Liver (tissue), 9 donors: ENCODE data around the gene CNST. TPM values are rescaled to one million over a fixed set of nuclear protein-coding genes. Genes with fewer than 3 reads are reported as not detected.

Source experiments
- DNase-seq: peaks from one replicate; pipeline ENCODE4 v3.0.0-alpha.2; 2017; ENCODE audit warnings: low spot score
- H3K27ac ChIP-seq, 2 donors: one replicate each; pipeline ENCODE4 v1.7.0; 2013; ENCODE audit warnings: inconsistent platforms in 2 of 2, low read length in 2 of 2, control low read depth in 1 of 2, low read depth in 1 of 2, mild to moderate bottlenecking in 1 of 2
- H3K27me3 ChIP-seq, 4 donors: one replicate each; pipeline versions ENCODE4 v1.6.1 to v1.7.0; 2013; ENCODE audit warnings: low read length in 3 of 4, inconsistent platforms in 1 of 4, mild to moderate bottlenecking in 1 of 4, moderate library complexity in 1 of 4; ENCODE audit not compliant: control insufficient read depth in 4 of 4, insufficient read depth in 4 of 4
- H3K36me3 ChIP-seq, 4 donors: one replicate each; pipeline versions ENCODE4 v1.6.1 to v1.7.0; 2013; ENCODE audit warnings: low read length in 3 of 4, mild to moderate bottlenecking in 3 of 4, low read depth in 1 of 4, moderate library complexity in 1 of 4; ENCODE audit not compliant: control insufficient read depth in 4 of 4, insufficient read depth in 3 of 4
- H3K4me1 ChIP-seq, 4 donors: one replicate each; pipeline versions ENCODE4 v1.6.1 to v1.7.0; 2013; ENCODE audit warnings: low read length in 3 of 4, mild to moderate bottlenecking in 3 of 4, moderate library complexity in 1 of 4; ENCODE audit not compliant: control insufficient read depth in 4 of 4, insufficient read depth in 4 of 4
- H3K4me3 ChIP-seq, 3 donors: one replicate each; pipeline versions ENCODE4 v1.6.1 to v1.7.0; 2013; ENCODE audit warnings: low read length in 3 of 3, control low read depth in 1 of 3, low read depth in 1 of 3, mild to moderate bottlenecking in 1 of 3
- H3K9ac ChIP-seq, 2 donors: one replicate each; pipeline ENCODE4 v1.7.0; 2013; ENCODE audit warnings: low read length in 2 of 2, mild to moderate bottlenecking in 2 of 2, moderate library complexity in 2 of 2, control low read depth in 1 of 2, low read depth in 1 of 2
- H3K9me3 ChIP-seq, 4 donors: one replicate each; pipeline versions ENCODE4 v1.6.1 to v1.7.0; 2013; ENCODE audit warnings: low read length in 3 of 4; ENCODE audit not compliant: control insufficient read depth in 4 of 4
- FOXA1 ChIP-seq: IDR thresholded peaks from 2 replicates; pipeline ENCODE4 v1.6.1; 2016; ENCODE audit warnings: antibody characterized with exemption
- FOXA2 ChIP-seq: IDR thresholded peaks from 2 replicates; pipeline ENCODE4 v1.6.1; 2016; ENCODE audit warnings: antibody characterized with exemption
- GABPA ChIP-seq, 2 donors: IDR thresholded peaks in 1 of 2; conservative IDR thresholded peaks in 1 of 2; 2 replicates each; pipeline ENCODE4 v1.6.1; 2016; ENCODE audit warnings: antibody characterized with exemption in 2 of 2, mild to moderate bottlenecking in 1 of 2, moderate library complexity in 1 of 2
- HNF4G ChIP-seq: IDR thresholded peaks from 2 replicates; pipeline ENCODE4 v1.6.1; 2016; ENCODE audit warnings: antibody characterized with exemption
- JUND ChIP-seq, 2 donors: IDR thresholded peaks; 2 replicates each; pipeline ENCODE4 v1.6.1; 2016; ENCODE audit warnings: antibody characterized with exemption in 2 of 2
- NR2F2 ChIP-seq: IDR thresholded peaks from 2 replicates; pipeline ENCODE4 v1.6.1; 2016; ENCODE audit warnings: antibody characterized with exemption
- RAD21 ChIP-seq, 2 donors: IDR thresholded peaks; 2 replicates each; pipeline ENCODE4 v1.6.1; 2016; ENCODE audit warnings: antibody characterized with exemption in 2 of 2, mild to moderate bottlenecking in 2 of 2
- RXRA ChIP-seq, 2 donors: IDR thresholded peaks; 2 replicates each; pipeline ENCODE4 v1.6.1; 2017 to 2018; ENCODE audit warnings: antibody characterized with exemption in 2 of 2, mild to moderate bottlenecking in 1 of 2
- SP1 ChIP-seq: IDR thresholded peaks from 2 replicates; pipeline ENCODE4 v1.6.1; 2018; ENCODE audit warnings: antibody characterized with exemption, mild to moderate bottlenecking
- TAF1 ChIP-seq: conservative IDR thresholded peaks from 2 replicates; pipeline ENCODE4 v1.6.1; 2016; ENCODE audit warnings: antibody characterized with exemption, mild to moderate bottlenecking
- YY1 ChIP-seq: IDR thresholded peaks from 2 replicates; pipeline ENCODE4 v1.6.1; 2016; ENCODE audit warnings: antibody characterized with exemption, mild to moderate bottlenecking
- WGBS: extraction: QIAGEN DNeasy Blood & Tissue Kit; methylation state at CpG from one replicate; pipeline ENCODE4 v1.1.7; 2013; 5-methylcytosine and 5-hydroxymethylcytosine counted together
- polyA plus RNA-seq, 2 donors: library from polyadenylated mRNA; stranded (reverse) in 1 of 2; unstranded in 1 of 2; fragments of 200-250 nt in 1 of 2; fragments of >200 nt in 1 of 2; fragmentation: Nextera tagmentation in 1 of 2; extraction: Ambion mirVana in 1 of 2; gene quantifications; one replicate each; pipeline versions ENCODE4 v1.2.1 to v1.2.3, GENCODE V29; 2013 to 2015
- total RNA-seq, 2 donors: library from RNA; depleted of rRNA; stranded (reverse); fragments of >200 nt; gene quantifications; one replicate each; pipeline ENCODE4 v1.2.3, GENCODE V29; 2014
- TF ChIP-seq, protein P1 (sequence below): IDR thresholded peaks from 2 replicates; pipeline ENCODE4 v1.6.1; 2016; ENCODE audit warnings: antibody characterized with exemption
- TF ChIP-seq, protein P2 (sequence below): IDR thresholded peaks from 2 replicates; pipeline ENCODE4 v1.6.1; 2016; ENCODE audit warnings: antibody characterized with exemption
- TF ChIP-seq, protein P3 (sequence below): fragments of 150-350 bp; IDR thresholded peaks from 2 replicates; pipeline ENCODE4 v1.5.1; 2017; ENCODE audit warnings: improper control_type of control experiment, low read depth, low read length; ENCODE audit not compliant: missing input control
- TF ChIP-seq, protein P4 (sequence below): IDR thresholded peaks from 2 replicates; pipeline ENCODE4 v1.6.1; 2016; ENCODE audit warnings: antibody characterized with exemption
- TF ChIP-seq, protein P5 (sequence below): IDR thresholded peaks from 2 replicates; pipeline ENCODE4 v1.6.1; 2016; ENCODE audit warnings: antibody characterized with exemption, mild to moderate bottlenecking
- donor health status: healthy.
- donor health status: healthy.
- donor health status: healthy.
- donor health status: healthy.
- donor health status: healthy.

Gene CNST
- total and polyA plus RNA-seq, 4 donors, result 6.1 to 36.3 (median 12.1) TPM

DNA sequence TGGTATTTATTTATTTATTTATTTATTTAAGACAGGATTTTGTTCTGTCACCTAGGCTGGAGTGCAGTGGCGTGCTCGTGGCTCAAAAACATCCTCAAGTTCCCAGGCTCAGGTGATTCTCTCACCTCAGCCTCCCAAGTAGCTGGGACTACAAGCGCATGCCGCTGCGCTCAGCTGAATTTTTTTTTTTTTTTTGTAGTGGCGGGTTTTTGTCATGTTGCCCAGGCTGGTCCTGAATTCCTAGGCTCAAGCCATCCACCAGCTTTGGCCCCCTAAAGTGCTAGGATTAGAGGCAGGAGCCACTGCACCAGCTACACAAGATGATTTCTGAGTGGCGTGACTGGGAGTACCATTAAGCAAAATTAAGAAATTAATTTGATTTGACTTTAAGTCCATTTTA, 31.7 kb downstream of the CNST start:
- WGBS, result 98% methylated on average over 7 of the region's 7 CpGs
- H3K9me3 ChIP-seq, result no peaks in the 10 kb centered on the region
- no peak overlapping the region for H3K9ac ChIP-seq
- H3K27me3 ChIP-seq, result no peaks in the 10 kb centered on the region
- no peak for DNase-seq
- no peak overlapping the region for H3K27ac ChIP-seq
- H3K36me3 ChIP-seq, result peaks cover 1 to 16% (median 10%) of the 10 kb centered on the region in 4 donors
- H3K4me3 ChIP-seq, result no peak overlapping the region
- H3K4me1 ChIP-seq, result peaks cover 0 to 1% (median 0%) of the 10 kb centered on the region in 4 donors
- TF ChIP-seq NR2F2 (no peak), SP1 (no peak), TAF1 (no peak), FOXA2 (no peak), FOXA1 (no peak), HNF4G (no peak)
- TF ChIP-seq, protein P1, sequence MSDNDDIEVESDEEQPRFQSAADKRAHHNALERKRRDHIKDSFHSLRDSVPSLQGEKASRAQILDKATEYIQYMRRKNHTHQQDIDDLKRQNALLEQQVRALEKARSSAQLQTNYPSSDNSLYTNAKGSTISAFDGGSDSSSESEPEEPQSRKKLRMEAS, result no peak
- TF ChIP-seq, protein P2, sequence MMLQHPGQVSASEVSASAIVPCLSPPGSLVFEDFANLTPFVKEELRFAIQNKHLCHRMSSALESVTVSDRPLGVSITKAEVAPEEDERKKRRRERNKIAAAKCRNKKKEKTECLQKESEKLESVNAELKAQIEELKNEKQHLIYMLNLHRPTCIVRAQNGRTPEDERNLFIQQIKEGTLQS, result no peak
- TF ChIP-seq, protein P3, sequence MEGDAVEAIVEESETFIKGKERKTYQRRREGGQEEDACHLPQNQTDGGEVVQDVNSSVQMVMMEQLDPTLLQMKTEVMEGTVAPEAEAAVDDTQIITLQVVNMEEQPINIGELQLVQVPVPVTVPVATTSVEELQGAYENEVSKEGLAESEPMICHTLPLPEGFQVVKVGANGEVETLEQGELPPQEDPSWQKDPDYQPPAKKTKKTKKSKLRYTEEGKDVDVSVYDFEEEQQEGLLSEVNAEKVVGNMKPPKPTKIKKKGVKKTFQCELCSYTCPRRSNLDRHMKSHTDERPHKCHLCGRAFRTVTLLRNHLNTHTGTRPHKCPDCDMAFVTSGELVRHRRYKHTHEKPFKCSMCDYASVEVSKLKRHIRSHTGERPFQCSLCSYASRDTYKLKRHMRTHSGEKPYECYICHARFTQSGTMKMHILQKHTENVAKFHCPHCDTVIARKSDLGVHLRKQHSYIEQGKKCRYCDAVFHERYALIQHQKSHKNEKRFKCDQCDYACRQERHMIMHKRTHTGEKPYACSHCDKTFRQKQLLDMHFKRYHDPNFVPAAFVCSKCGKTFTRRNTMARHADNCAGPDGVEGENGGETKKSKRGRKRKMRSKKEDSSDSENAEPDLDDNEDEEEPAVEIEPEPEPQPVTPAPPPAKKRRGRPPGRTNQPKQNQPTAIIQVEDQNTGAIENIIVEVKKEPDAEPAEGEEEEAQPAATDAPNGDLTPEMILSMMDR, result no peak
- TF ChIP-seq, protein P4, sequence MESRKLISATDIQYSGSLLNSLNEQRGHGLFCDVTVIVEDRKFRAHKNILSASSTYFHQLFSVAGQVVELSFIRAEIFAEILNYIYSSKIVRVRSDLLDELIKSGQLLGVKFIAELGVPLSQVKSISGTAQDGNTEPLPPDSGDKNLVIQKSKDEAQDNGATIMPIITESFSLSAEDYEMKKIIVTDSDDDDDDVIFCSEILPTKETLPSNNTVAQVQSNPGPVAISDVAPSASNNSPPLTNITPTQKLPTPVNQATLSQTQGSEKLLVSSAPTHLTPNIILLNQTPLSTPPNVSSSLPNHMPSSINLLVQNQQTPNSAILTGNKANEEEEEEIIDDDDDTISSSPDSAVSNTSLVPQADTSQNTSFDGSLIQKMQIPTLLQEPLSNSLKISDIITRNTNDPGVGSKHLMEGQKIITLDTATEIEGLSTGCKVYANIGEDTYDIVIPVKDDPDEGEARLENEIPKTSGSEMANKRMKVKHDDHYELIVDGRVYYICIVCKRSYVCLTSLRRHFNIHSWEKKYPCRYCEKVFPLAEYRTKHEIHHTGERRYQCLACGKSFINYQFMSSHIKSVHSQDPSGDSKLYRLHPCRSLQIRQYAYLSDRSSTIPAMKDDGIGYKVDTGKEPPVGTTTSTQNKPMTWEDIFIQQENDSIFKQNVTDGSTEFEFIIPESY, result no peak

DNA sequence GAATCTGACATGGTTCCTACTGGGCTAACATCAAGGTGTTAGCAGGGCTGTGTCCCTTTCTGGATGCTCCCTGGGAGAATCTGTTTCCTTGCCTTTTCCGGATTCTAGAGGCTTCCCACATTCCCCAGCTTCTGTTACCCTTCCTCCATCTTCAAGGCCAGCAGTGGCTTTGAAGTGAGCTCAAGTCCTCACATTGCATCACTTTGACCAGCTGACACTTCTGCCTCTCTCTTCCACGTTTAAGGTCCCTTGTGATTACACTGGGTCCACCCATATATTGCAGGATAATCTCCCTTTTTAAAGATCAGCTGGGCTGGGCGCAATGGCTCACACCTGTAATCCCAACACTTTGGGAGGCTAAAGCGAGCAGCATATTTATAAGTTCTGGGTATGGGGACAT, 33.1 kb downstream of the CNST start:
- Histone ChIP-seq H3K4me1 (peaks cover 0 to 1% (median 0%) of the 10 kb centered on the region in 4 donors), H3K4me3 (no peak overlapping the region), H3K27ac (no peak overlapping the region), H3K27me3 (no peaks in the 10 kb centered on the region), H3K36me3 (peaks cover 0 to 19% (median 6%) of the 10 kb centered on the region in 4 donors), H3K9ac (no peak overlapping the region), H3K9me3 (no peaks in the 10 kb centered on the region)
- TF ChIP-seq HNF4G (no peak), SP1 (no peak), FOXA1 (no peak), JUND (IDR thresholded peaks at IDR 0.05) (no peak), GABPA (IDR thresholded peaks at IDR 0.05 in 1 of 2, conservative IDR thresholded peaks at IDR 0.05 in 1 of 2) (no peak), TAF1 (no peak), NR2F2 (no peak), YY1 (no peak), RXRA (IDR thresholded peaks at IDR 0.05) (no peak), RAD21 (IDR thresholded peaks at IDR 0.05) (no peak)
- TF ChIP-seq, protein P4, result no peak
- TF ChIP-seq, protein P5, sequence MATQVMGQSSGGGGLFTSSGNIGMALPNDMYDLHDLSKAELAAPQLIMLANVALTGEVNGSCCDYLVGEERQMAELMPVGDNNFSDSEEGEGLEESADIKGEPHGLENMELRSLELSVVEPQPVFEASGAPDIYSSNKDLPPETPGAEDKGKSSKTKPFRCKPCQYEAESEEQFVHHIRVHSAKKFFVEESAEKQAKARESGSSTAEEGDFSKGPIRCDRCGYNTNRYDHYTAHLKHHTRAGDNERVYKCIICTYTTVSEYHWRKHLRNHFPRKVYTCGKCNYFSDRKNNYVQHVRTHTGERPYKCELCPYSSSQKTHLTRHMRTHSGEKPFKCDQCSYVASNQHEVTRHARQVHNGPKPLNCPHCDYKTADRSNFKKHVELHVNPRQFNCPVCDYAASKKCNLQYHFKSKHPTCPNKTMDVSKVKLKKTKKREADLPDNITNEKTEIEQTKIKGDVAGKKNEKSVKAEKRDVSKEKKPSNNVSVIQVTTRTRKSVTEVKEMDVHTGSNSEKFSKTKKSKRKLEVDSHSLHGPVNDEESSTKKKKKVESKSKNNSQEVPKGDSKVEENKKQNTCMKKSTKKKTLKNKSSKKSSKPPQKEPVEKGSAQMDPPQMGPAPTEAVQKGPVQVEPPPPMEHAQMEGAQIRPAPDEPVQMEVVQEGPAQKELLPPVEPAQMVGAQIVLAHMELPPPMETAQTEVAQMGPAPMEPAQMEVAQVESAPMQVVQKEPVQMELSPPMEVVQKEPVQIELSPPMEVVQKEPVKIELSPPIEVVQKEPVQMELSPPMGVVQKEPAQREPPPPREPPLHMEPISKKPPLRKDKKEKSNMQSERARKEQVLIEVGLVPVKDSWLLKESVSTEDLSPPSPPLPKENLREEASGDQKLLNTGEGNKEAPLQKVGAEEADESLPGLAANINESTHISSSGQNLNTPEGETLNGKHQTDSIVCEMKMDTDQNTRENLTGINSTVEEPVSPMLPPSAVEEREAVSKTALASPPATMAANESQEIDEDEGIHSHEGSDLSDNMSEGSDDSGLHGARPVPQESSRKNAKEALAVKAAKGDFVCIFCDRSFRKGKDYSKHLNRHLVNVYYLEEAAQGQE, result no peak
- TF ChIP-seq, protein P1, result no peak
- TF ChIP-seq, protein P3, result no peak
- DNase-seq, result no peak
- WGBS, result 82% methylated on average over 4 of the region's 4 CpGs
